RCC 7860 (cell line): ENCODE measurements around the gene THRSP.
A peak's percentile ranks its signal among the peaks of the same experiment; 100 is the strongest.
"Not testable (repeated sequence)": the region's sequence is repeated elsewhere in the genome, so short reads cannot be mapped to it uniquely, and the experiment has no call there.

Experiments used
- DNase-seq: peaks from one replicate; pipeline ENCODE4 v3.0.0-alpha.2; 2015; ENCODE audit warnings: low spot score
- FAIRE-seq: peaks from 2 replicates; lab custom pipeline; 2012; peaks lifted over from hg19 to GRCh38; lab: Jason Lieb, UNC

The THRSP gene

DNA sequence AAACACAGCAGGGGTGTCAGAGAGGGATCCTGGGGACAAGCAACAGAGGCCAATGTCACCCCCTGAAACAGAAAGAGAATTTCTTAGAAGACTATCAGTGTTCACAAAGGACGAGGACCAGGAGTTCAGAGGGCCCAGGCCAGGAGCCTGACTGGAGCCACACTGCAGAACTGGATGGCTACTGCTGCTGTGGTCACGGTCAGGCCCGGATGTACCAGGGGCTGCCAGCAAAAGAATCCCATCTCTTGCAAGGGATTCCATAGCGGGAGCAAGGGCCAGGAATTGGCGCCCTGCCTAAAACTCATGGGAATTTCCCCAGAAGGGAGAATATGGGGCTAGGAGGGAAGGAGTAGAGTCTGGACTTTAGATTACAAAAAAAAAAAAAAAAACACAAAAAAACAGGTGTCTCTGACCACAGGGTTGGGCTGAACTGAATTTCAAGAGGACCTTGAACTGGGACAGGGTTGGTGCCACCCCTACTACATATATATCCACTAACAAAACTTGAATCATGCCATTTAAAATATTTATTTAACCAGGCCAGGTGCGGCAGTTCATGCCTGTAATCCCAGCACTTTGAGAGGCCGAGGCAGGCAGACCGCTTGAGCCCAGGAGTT lies 24.9 kb upstream of the THRSP start:
- DNase-seq (no peak), FAIRE-seq (no peak)

DNA sequence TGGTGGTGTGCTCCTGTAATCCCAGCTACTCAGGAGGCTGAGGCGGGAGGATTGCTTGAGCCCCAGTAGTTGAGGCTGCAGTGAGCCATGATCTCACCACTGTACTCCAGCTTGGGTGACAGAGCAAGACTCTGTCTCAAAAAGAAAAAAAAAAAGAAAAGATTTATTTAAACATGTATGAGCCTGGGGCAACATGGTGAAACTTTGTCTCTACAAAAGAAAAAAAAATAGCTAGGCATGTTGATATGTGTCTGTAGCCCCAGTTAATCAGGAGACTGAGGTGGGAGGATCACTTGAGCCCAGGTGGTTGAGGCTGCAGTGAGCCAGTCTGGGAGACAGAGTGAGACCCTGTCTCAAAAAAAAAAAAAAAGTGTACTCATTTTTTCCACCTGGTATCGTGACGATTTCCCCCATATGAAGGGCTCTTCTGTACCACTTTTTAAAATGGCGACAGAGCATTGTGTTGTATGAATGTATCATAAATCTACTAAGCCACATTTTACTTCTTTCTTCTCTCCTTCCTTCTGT lies 24.2 kb upstream of the THRSP start:
- DNase-seq, result no peak
- no peak for FAIRE-seq

DNA sequence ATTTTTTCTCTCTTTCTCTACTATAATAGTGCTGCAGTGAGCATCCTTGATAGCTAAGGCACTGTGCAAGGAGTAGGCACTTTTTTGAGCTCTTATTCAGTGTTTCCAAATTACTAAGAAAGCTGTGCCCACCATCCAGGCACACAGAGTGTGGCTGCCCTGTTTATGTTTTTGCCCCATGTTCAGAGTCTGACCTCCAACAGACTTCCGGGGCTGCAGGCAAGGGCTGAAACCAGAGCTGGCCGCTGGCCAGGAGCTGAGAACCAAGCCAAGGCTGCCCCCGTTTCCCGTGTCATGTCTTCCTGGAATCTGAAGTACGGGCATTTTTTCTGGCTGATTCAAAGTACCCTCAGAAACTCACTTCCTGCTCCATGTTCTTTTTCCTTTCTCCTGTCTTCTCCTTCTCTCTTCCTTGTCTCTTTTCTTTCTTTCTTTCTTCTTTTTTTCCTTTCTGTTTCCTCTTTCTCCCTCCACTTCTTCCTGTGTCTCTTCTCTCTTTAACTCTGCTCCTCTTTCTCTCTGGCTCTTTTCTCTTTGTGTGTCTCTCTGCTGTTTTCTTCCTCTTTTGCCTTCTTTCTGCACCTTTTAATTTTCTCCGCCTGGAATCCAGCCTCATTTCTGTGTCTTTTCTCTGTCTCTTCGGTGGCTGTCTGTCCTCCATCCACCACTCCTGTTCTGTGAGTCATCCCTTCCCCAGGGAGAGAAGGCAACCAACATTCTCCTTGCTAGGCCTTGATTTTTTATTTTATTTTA lies 23.6 kb upstream of the THRSP start:
- peak; percentile 65 for FAIRE-seq

DNA sequence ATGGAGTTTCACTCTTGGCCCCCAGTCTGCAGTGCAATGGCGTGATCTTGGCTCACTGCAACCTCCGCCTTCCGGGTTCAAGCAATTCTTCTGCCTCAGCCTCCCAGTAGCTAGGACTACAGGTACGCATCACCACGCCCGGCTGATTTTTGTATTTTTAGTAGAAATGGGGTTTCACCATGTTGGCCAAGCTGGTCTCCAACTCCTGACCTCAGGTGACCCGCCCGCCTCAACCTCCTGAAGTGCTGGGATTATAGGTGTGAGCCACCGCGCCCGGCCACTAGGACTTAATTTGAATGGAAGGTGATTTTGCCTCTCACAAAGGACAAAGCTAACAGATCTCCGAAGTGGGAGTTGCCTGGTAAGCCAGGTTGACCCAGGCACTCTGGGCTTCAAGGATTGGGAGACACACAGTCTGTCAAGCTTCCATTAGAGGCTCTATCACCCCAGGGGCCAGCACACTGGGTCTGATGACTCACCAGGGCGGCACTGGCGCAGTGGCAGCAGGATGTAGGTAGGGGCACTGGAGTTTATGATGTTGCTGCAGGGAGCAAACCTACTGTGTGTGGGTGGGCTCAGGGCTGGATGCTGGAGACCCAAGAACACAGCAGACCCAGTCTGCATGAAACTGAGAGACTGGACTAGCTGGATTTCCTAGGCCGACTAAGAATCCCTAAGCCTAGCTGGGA lies 22.8 kb upstream of the THRSP start:
- FAIRE-seq, result no peak

More for the DNA sequence above, 23.6 kb upstream of the THRSP start:
- DNase-seq, result peak; percentile 79

DNA sequence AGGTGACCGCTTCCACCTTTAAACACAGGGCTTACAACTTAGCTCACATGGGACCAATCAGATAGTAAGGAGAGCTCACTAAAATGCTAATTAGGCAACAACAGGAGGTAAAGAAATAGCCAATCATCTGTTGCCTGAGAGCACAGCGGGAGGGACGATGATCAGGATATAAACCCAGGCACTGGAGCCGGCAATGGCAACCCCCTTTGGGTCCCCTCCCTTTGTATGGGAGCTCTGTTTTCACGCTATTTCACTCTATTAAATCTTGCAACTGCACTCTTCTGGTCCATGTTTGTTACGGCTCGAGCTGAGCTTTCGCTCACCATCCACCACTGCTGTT lies 22.3 kb upstream of the THRSP start:
- DNase-seq, FAIRE-seq: not testable (repeated sequence)

More for the DNA sequence above, 22.8 kb upstream of the THRSP start:
- DNase-seq, result peak; percentile 24

DNA sequence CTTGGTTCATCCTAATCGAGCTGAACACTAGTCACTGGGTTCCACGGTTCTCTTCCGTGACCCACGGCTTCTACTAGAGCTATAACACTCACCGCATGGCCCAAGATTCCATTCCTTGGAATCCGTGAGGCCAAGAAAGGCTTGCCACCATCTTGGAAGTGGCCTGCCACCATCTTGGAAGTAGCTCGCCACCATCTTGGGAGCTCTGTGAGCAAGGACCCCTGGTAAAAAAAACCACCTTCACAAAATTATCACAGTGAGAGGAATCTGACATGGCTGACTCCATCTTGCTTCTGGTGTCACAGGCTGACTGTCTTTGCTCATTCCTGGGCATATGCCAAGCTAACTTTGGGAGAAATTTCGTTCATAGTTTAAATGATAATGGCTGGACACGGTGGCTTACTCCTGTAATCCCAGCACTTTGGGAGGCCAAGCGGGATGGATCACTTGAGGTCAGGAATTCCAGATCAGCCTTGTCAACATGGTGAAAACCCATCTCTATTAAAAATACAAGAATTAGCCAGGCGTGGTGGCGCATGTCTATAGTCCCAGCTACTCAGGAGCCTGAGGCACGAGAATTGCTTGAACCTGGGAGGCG lies 21.7 kb upstream of the THRSP start:
- DNase-seq (peak; percentile 43), FAIRE-seq (no peak)

DNA sequence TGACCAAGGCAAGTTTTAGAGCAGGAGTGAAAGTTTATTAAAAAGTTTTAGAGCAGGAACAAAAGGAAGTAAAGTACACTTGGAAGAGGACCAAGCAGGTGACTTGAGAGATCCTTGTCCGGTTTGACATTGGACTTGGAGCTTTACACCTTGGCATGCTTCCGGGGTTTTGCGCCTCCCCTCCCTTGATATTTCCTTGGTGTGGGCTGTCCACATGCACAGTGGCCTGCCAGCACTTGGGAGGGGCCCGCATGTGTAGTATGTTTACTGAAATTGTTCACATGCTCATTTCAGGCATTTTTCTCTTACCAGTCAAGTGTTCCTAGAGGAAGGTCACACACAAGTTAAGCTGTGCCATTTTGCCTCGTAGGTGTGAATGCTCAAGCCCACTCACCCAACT lies 19.0 kb upstream of the THRSP start:
- DNase-seq, result no peak
- no peak for FAIRE-seq

DNA sequence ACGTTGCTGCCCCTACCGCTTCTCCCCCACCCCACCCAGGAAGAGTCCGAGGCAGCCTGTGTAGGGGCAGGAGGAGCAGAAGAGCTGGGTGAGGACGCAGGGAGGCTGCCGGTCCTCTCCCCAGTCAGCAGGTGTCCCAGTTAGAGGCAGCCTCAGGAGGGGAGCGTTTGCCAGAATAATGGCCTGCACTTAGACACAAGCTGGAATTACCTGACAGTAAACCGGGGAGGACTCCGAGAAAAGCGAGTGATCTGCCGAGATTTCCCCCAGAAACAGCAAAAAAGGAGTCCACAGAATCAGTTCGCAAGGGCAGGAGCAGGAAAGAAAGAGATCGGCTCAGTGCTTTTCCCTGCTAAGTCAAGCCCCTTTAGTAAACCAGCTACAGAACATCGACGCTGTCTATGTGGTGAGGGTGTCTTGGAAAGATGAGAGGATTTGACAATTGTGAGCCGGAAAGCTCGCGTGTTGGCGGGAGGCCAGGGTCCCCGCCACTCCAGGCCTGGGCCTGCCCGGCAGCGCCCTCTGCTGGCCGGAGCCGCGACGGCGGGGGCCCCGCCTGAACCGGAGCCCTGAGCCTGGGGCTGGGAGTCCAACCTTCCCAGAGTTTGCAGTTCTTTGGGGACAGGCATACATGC lies 17.7 kb upstream of the THRSP start:
- FAIRE-seq, result no peak
- peak; percentile 20 for DNase-seq

DNA sequence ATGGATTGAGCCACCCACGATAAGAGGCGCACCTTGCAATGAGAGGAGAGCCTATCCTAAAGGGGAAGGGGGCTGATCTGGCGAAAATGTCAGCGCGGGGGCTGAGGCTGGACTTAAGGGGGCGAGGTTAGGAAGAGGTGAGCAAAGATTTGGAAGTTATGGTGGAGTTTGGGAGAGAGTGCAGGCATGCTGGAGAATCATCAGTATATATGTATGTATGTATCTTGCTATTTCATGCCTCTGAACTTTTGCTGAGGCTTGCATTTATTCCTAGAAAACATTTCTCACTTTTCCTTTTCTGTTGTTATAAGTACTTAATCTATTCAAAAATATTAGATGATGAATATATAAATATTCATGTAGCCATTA lies 17.2 kb upstream of the THRSP start:
- DNase-seq (no peak), FAIRE-seq (no peak)

DNA sequence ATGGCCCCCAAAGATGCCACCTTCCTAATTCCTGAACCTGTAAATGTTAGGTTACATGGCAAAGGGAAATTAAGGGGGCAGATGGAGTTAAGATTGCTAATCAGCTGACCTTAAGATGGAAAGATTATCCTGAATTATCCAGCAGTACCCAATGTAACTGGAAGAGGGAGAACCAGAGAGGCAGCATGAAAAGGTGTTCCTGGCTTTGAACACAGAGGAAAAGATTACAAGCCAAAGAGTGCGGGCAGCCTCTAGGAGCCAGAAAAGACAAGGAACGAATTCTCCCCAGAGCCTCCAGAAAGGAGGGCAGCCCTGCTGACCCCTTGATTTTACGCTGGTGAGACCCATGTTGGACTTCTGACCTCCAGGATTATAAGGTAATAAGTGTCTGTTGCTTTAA lies 15.1 kb upstream of the THRSP start:
- FAIRE-seq, result no peak

DNA sequence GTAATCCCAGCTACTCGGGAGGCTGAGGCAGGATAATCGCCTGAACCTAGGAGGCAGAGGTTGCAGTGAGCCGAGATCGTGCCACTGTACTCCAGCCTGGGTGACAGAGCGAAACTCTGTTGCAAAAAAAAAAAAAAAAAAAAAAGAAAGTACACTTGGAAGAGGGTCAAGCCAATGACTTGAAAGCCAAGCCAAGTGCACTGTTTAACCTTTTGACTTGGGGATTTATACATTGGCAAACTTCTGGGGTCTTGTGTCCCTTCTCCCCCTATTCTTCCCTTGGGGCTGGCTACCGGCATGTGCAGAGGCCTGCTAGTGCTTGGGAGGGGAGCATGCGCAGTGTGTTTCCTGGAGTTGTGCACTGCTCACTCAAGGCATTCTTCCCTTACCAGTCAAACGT lies 14.3 kb upstream of the THRSP start:
- DNase-seq (no peak), FAIRE-seq (no peak)

More for the DNA sequence above, 15.1 kb upstream of the THRSP start:
- DNase-seq, result no peak

DNA sequence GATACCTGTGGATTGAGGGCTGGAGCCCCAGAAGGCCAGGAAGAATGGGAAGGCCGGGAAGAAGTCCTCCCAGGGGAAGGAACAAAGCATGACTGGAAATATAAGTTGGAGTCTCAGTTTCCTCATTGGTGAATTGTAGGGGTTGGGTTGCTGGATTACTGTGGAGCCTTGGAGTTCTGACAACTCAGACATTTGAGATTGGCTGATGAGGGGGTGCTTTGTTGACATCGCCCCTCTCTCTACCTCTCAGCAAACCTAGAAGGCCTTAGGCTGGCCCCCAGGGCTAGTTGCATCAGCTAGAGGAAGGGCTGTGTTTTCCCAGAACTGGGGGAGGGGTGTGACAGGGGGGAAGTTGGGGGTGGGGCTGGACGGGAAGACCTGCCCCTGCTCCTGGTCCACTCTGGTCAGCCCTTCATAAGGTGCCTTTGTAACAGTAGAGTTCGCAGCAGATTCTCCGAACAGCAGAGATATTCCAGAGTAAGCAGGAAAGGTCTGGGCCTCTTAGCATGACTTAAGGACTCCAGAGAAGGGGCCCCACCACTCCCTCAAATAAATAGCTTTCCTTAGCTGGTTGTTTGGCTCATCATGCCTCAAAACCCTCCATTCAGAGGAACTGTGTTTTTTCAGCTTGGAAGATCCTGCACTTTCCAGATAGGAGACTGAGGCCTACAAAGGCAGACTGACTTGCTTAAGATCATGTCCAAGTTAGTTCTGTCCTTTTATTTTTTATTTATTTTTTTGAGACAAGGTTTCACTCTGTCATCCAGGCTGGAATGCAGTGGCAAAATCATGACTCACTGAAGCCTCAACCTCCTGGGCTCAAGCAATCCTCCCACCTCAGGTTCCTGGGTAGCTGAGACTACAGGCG lies 12.5 kb upstream of the THRSP start:
- DNase-seq (peak; percentile 75), FAIRE-seq (peak; percentile 81)

DNA sequence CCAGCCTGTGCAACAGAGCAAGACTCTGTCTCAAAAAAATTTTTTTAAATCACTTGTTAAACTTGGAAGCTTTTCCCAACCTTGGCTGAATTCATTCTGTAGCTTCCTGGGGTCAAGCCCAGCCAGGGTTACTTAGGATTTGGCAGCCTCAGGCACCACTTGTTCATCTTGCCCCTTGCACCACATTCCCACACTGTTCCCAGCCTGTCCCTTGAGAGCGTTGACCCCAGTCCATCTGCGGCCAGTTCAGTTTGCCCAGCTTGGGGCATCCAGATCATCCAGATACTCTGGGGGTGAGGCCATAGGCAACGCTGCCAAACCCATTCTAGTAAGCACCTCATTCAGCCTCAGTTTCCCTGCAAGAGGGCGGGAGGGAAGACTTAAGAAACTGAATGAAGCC lies 8.7 kb upstream of the THRSP start:
- no peak for DNase-seq

DNA sequence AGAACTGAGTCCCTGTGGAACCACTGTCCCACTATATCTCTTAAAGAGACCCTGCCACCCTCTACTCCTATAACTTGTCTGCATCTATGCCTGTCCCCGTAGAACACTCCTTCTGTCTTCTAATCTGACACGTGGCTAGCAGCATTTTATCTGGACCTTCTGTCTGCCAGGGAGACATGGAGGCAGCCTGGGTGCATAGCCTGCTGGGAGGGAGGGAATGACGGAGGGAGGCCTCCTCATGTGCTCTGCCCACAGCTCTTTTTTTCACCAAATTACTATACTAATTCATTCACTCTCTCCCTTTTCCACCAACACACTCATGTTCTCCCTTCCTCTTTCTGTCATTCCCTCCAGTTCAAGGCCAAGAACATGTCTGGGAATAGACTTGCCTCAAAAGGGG lies 7.6 kb upstream of the THRSP start:
- FAIRE-seq (no peak), DNase-seq (no peak)

More for the DNA sequence above, 8.7 kb upstream of the THRSP start:
- FAIRE-seq, result no peak

DNA sequence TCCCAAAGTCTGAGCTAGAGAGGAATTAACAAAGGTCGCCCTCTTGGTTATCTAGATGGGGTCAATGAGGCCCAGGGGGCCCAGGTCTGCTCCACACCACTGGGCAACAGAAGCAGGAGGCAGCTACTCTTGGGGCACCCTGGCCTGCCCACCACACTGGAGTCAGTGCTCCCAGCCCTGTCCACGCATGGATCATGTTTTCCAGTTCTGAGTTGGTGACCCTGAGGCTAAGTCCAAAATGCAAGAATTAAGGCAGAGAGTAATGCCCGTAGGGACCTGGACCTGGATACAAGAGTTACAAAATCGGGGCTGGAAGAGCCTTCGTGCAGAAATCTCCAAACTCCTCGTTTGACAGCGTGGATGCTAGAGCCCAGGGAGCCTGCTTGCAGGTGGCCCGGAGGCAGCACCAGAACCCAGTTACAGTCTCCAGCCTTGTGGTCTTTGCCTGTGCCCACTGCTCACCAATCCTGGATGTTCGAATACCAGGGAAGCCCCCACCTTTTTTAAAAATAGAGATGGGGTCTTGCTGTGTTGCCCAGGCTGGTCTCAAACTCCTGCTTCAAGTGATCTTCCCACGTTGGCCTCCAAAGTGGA lies 6.1 kb upstream of the THRSP start:
- FAIRE-seq (no peak), DNase-seq (no peak)

DNA sequence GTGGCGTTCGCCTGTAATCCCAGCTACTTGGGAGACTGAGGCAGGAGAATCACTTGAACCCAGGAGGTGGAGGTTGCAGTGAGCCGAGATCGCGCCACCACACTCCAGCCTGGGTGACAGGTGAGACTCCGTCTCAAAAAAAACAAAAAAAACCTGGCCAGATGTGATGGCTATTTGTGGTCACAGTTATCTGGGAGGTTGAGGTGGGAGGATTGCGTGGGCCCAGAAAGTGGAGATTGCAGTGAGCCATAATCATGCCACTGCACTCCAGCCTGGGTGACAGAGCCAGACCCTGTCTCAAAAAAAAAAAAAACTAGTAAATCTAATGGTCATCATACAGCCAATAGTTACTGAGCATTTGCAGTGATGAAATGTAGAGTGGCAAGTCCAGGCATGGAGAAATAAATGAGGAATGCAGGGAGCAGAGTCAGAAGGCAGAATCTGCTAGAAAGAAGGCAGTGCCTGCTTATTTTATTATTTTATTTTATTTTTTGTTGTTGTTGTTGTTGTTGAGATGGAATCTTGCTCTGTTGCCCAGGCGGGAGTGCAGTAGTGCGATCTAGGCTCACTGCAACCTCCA lies 3.8 kb upstream of the THRSP start:
- not testable (repeated sequence) for FAIRE-seq, DNase-seq

DNA sequence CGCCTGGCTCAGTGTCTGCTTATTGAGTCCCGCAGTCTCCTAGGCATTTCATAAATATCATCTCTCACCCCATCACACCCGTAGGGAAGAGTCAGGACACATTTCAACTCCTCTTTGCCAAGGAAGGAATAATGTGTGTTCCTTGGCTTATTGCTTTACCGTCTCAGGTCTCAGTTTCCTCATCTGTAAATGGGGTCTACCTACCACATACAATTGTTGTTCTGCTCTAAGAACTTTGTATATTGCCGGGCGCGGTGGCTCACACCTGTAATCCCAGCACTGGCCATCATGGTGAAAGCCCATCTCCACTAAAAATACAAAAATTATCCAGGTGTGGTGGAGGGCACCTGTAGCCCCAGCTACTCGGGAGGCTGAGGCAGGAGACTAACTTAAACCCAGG lies 3.1 kb upstream of the THRSP start:
- FAIRE-seq, result no peak

DNA sequence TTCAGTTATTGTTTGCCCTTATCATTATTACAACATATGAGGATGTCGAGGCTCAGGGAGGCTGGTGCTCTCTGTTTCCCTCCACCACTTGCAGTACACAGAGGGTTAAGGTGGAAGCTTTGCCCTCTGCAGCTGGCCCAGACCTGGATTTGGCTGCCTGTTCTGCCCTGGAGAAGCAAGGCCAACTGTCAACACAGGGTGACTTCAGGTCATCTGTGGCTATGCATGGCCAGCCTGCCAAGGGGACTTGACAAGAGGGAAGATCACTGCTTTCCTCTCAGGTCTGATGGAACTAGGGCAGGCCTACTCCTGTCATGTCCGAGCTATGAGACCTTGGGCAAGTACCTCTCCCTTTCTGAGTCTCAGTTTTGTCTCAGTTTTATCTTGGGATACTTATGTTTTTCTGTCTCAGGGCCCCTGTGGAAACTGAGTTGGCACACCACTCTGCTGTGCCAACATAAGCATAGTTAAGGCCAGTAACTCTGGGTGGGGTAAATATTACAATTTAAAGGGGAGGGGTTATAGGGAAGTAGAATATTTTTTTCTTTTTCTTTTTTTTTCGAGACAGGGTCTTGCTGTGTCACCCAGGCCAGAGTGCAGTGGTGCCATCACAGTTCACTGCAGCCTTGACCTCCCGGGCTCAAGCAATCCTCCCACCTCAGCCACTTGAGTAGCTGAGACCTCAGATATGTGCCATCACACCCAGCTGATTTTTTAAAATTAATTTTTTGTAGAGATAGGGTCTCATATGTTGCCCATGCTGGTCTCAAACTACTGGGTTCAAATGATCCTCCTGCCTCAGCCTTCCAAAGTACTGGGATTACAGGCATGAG lies 2.4 kb upstream of the THRSP start:
- no peak for FAIRE-seq
- no peak for DNase-seq

More for the DNA sequence above, 3.1 kb upstream of the THRSP start:
- no peak for DNase-seq
